CD14-positive monocyte (primary cell): ENCODE measurements around the gene BAIAP2L2. TPM values are rescaled to one million over a fixed set of nuclear protein-coding genes. Genes with fewer than 3 reads are reported as not detected.

Experiments used
- DNase-seq, 3 donors: peaks; one replicate each; pipeline ENCODE4 v3.0.0-alpha.2; 2011 to 2022
- H2AFZ ChIP-seq: 2 replicates; pipeline ENCODE4 v1.6.0; 2012; ENCODE audit warnings: mild to moderate bottlenecking, low read depth, low read length, inconsistent platforms; ENCODE audit not compliant: insufficient read depth, poor library complexity, severe bottlenecking
- H3K27ac ChIP-seq, 2 donors: 1 replicate in 1 of 2; 2 replicates in 1 of 2; pipeline ENCODE4 v1.5.1; 2012 to 2013; ENCODE audit warnings: low read length in 2 of 2, control low read depth in 1 of 2, inconsistent platforms in 1 of 2, low read depth in 1 of 2, mild to moderate bottlenecking in 1 of 2
- H3K27me3 ChIP-seq, 2 donors: one replicate each; pipeline versions ENCODE4 v1.6.0 to v1.6.1; 2011 to 2013; ENCODE audit warnings: low read length in 2 of 2; ENCODE audit not compliant: control insufficient read depth in 2 of 2, insufficient read depth in 2 of 2
- H3K36me3 ChIP-seq, 2 donors: replicated peaks in 1 of 2; 1 replicate in 1 of 2; 2 replicates in 1 of 2; pipeline versions ENCODE4 v1.5.1 to v1.6.1; 2012 to 2013; ENCODE audit warnings: low read length in 2 of 2, control low read depth in 1 of 2, inconsistent platforms in 1 of 2, mild to moderate bottlenecking in 1 of 2; ENCODE audit not compliant: insufficient read depth in 2 of 2, control insufficient read depth in 1 of 2
- H3K4me1 ChIP-seq, 2 donors: 1 replicate in 1 of 2; 2 replicates in 1 of 2; pipeline versions ENCODE4 v1.5.1 to v1.6.1; 2012 to 2013; ENCODE audit warnings: low read length in 2 of 2, control low read depth in 1 of 2, inconsistent platforms in 1 of 2, mild to moderate bottlenecking in 1 of 2, moderate library complexity in 1 of 2; ENCODE audit not compliant: insufficient read depth in 2 of 2, control insufficient read depth in 1 of 2
- H3K4me2 ChIP-seq: replicated peaks from 2 replicates; pipeline ENCODE3; 2012; ENCODE audit warnings: low read length, moderate library complexity, mild to moderate bottlenecking; ENCODE audit not compliant: poor library complexity, severe bottlenecking; ENCODE audit errors: extremely low read depth
- H3K4me3 ChIP-seq, 3 experiments: fragments of 200-600 bp in 1 of 3; sonication (generic) in 1 of 3; replicated peaks in 1 of 3; 1 replicate in 2 of 3; 2 replicates in 1 of 3; pipeline ENCODE4 v1.5.1; 2011 to 2013; ENCODE audit warnings: low read length in 3 of 3, mild to moderate bottlenecking in 3 of 3, control low read depth in 2 of 3, low read depth in 2 of 3, inconsistent platforms in 1 of 3, moderate library complexity in 1 of 3
- H3K79me2 ChIP-seq: 2 replicates; pipeline ENCODE4 v1.6.0; 2012; ENCODE audit warnings: mild to moderate bottlenecking, control low read depth, inconsistent platforms, low read length, moderate library complexity; ENCODE audit not compliant: insufficient read depth
- H3K9ac ChIP-seq: 2 replicates; pipeline ENCODE4 v1.6.0; 2017; ENCODE audit warnings: low read length, mild to moderate bottlenecking; ENCODE audit not compliant: insufficient read depth, poor library complexity, severe bottlenecking
- H3K9me3 ChIP-seq, 2 donors: replicated peaks in 1 of 2; 1 replicate in 1 of 2; 2 replicates in 1 of 2; pipeline versions ENCODE4 v1.5.1 to v1.6.1; 2012 to 2013; ENCODE audit warnings: low read length in 2 of 2, control low read depth in 1 of 2; ENCODE audit not compliant: control insufficient read depth in 1 of 2, insufficient read depth in 1 of 2
- H4K20me1 ChIP-seq: 2 replicates; pipeline ENCODE4 v1.6.0; 2012; ENCODE audit warnings: mild to moderate bottlenecking, low read length, control low read depth, moderate library complexity; ENCODE audit not compliant: insufficient read depth
- H3K27ac Mint-ChIP-seq, 7 donors: one replicate each; pipeline ENCODE4 v1.8.0; 2020; ENCODE audit warnings: mild to moderate bottlenecking in 7 of 7, mixed read lengths in 7 of 7, moderate library complexity in 6 of 7, inconsistent platforms in 2 of 7
- H3K27me3 Mint-ChIP-seq, 3 donors: one replicate each; pipeline ENCODE4 v1.8.0; 2021 to 2022; ENCODE audit warnings: low read depth in 3 of 3, mild to moderate bottlenecking in 3 of 3, mixed read lengths in 3 of 3, moderate library complexity in 3 of 3, inconsistent platforms in 1 of 3
- H3K36me3 Mint-ChIP-seq, 2 donors: one replicate each; pipeline ENCODE4 v1.8.0; 2020; ENCODE audit warnings: mixed read lengths in 2 of 2, inconsistent platforms in 1 of 2, mild to moderate bottlenecking in 1 of 2
- H3K4me1 Mint-ChIP-seq: one replicate; pipeline ENCODE4 v1.8.0; 2020; ENCODE audit warnings: mild to moderate bottlenecking, mixed read lengths
- H3K4me3 Mint-ChIP-seq, 2 donors: one replicate each; pipeline ENCODE4 v1.8.0; 2020; ENCODE audit warnings: mild to moderate bottlenecking in 2 of 2, mixed read lengths in 2 of 2, moderate library complexity in 1 of 2
- H3K9me3 Mint-ChIP-seq, 7 donors: one replicate each; pipeline ENCODE4 v1.8.0; 2020 to 2022; ENCODE audit warnings: mixed read lengths in 7 of 7, mild to moderate bottlenecking in 6 of 7, moderate library complexity in 6 of 7, inconsistent platforms in 2 of 7
- WGBS: methylation state at CpG from one replicate; pipeline ENCODE4 v1.1.5; 2013; ENCODE audit warnings: missing lambda C conversion rate; ENCODE audit not compliant: insufficient coverage; 5-methylcytosine and 5-hydroxymethylcytosine counted together
- intact Hi-C, 2 donors: fragments of 100-400 bp; cut with micrococcal nuclease; formaldehyde crosslinking; loops; one replicate each; pipeline versions ENCODE4 v1.15.0 to v1.15.1; 2023
- polyA plus RNA-seq, 3 donors: library from polyadenylated mRNA; depleted of rRNA in 1 of 3; unstranded in 2 of 3; stranded (reverse) in 1 of 3; fragments of 300-500 nt in 2 of 3; fragments of >200 nt in 1 of 3; fragmentation: Illumina TruSeq in 2 of 3; gene quantifications; 1 replicate in 2 of 3; 2 replicates in 1 of 3; pipeline ENCODE4 v1.2.3, GENCODE V29; 2012 to 2021
- TF ChIP-seq, protein P1 (sequence below): fragments of 200-600 bp; IDR thresholded peaks from one replicate; pipeline ENCODE4 v1.8.0; 2022; ENCODE audit warnings: antibody characterized with exemption, mild to moderate bottlenecking

Gene BAIAP2L2
- polyA plus RNA-seq, 3 donors = 0.11 TPM; not detected in 2

DNA sequence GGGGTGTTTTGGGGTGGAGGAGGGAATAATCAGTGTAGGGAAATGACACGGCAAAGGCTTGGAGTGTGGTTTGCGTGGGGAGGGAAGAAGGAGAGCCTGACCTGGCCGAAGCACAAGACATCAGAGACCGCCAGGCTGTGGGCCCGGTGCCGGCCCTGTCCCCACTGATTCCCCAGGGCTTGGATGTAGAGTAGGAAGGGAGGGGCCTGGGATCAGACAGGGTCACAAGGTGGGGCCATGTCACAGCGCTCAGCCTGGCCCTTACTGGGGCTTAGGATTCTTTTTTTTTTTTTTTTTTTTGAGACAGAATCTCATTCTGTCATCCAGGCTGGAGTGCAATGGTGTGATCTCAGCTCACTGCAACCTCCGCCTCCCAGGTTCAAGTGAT lies 43.5 kb downstream of the BAIAP2L2 start:
- intact Hi-C loops = no loop called here
- peaks cover 50 to 80% of the 10 kb centered on the region in 2 donors for H3K36me3 Mint-ChIP-seq
- no peak overlapping the region for H3K27ac Mint-ChIP-seq

DNA sequence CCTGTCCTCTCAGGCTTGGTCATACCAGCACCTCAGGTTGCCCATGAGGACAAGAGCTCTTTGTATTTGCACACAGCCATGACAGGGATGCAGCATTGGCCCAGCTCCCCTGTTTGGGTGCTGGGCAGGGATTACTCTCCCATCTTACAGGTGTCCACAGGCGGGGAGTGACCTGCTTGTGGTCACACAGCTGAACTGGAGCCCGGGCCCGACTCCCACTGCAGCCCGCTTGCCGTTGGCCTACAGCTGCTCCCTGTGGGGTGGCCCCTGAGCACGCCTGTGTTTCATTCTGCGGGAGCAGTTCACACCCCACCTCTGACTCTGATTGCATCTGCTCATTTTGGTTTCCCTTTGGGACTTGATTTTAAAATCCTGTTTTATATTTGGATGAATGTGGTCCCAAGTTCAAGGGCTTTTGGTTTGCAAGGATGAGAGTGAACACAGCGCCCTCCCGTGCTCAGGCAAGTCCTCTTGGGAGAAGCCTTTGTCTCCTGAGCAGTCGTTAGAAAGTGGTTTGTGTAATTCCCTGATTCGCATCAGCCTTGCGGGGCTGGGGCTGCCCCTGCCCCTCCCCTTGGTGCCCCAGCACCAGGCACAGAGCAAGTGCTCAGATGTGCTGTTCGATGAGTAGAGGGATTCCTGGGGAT lies 44.0 kb downstream of the BAIAP2L2 start:
- WGBS = 97% methylated on average over 7 of the region's 13 CpGs
- H3K9me3 ChIP-seq = no peaks in the 10 kb centered on the region
- Mint-ChIP-seq H3K4me3 (no peak overlapping the region), H3K27ac (no peak overlapping the region), H3K4me1 (peaks cover 12% of the 10 kb centered on the region), H3K36me3 (peaks cover 53 to 81% of the 10 kb centered on the region in 2 donors), H3K27me3 (peaks cover 0 to 3% (median 0%) of the 10 kb centered on the region in 3 donors), H3K9me3 (peaks cover 0 to 2% (median 0%) of the 10 kb centered on the region in 7 donors)
- no peak for DNase-seq
- H3K4me2 ChIP-seq = no peak overlapping the region
- H2AFZ ChIP-seq = no peak overlapping the region
- H3K27ac ChIP-seq = no peak overlapping the region
- intact Hi-C loops = no loop called here
- no peak overlapping the region for H3K4me3 ChIP-seq
- H4K20me1 ChIP-seq = no peaks in the 10 kb centered on the region
- H3K36me3 ChIP-seq = peaks cover 55 to 57% of the 10 kb centered on the region in 2 donors
- peaks cover 8 to 12% of the 10 kb centered on the region in 2 donors for H3K4me1 ChIP-seq
- TF ChIP-seq, protein P1, sequence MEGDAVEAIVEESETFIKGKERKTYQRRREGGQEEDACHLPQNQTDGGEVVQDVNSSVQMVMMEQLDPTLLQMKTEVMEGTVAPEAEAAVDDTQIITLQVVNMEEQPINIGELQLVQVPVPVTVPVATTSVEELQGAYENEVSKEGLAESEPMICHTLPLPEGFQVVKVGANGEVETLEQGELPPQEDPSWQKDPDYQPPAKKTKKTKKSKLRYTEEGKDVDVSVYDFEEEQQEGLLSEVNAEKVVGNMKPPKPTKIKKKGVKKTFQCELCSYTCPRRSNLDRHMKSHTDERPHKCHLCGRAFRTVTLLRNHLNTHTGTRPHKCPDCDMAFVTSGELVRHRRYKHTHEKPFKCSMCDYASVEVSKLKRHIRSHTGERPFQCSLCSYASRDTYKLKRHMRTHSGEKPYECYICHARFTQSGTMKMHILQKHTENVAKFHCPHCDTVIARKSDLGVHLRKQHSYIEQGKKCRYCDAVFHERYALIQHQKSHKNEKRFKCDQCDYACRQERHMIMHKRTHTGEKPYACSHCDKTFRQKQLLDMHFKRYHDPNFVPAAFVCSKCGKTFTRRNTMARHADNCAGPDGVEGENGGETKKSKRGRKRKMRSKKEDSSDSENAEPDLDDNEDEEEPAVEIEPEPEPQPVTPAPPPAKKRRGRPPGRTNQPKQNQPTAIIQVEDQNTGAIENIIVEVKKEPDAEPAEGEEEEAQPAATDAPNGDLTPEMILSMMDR = no peak
- no peak overlapping the region for H3K9ac ChIP-seq
- no peaks in the 10 kb centered on the region for H3K27me3 ChIP-seq
- no peaks in the 10 kb centered on the region for H3K79me2 ChIP-seq

More for the DNA sequence above, 43.5 kb downstream of the BAIAP2L2 start:
- Histone ChIP-seq H3K27ac (no peak overlapping the region), H3K4me2 (no peak overlapping the region), H3K79me2 (no peaks in the 10 kb centered on the region), H3K9me3 (no peaks in the 10 kb centered on the region), H3K4me1 (peaks cover 8 to 12% of the 10 kb centered on the region in 2 donors), H3K36me3 (peaks cover 55 to 62% of the 10 kb centered on the region in 2 donors), H3K9ac (no peak overlapping the region), H4K20me1 (no peaks in the 10 kb centered on the region), H3K27me3 (no peaks in the 10 kb centered on the region), H2AFZ (no peak overlapping the region), H3K4me3 (no peak overlapping the region)
- TF ChIP-seq, protein P1 = no peak
- H3K27me3 Mint-ChIP-seq = peaks cover 0 to 3% (median 0%) of the 10 kb centered on the region in 3 donors
- peaks cover 12% of the 10 kb centered on the region for H3K4me1 Mint-ChIP-seq
- 85% methylated on average over 5 of the region's 8 CpGs for WGBS
- DNase-seq = no peak
- H3K9me3 Mint-ChIP-seq = peaks cover 0 to 2% (median 0%) of the 10 kb centered on the region in 7 donors
- no peak overlapping the region for H3K4me3 Mint-ChIP-seq
